AG09309 (cell line): ENCODE measurements around the gene DOK1.

Experiments used
- DNase-seq: peaks from one replicate; pipeline ENCODE4 v3.0.0-alpha.2; 2010; ENCODE audit warnings: low read depth
- H3K4me3 ChIP-seq: 2 replicates; pipeline ENCODE4 v1.5.1; 2011; ENCODE audit warnings: mild to moderate bottlenecking, low read depth, low read length, moderate library complexity; ENCODE audit not compliant: control insufficient read depth
- TF ChIP-seq, protein P1 (sequence below): IDR thresholded peaks from 2 replicates; pipeline ENCODE4 v1.5.1; 2011; ENCODE audit warnings: mild to moderate bottlenecking, low read depth, low read length, inconsistent platforms; ENCODE audit not compliant: insufficient read depth, control insufficient read depth; ENCODE audit errors: missing control alignments

DOK1 gene

DNA sequence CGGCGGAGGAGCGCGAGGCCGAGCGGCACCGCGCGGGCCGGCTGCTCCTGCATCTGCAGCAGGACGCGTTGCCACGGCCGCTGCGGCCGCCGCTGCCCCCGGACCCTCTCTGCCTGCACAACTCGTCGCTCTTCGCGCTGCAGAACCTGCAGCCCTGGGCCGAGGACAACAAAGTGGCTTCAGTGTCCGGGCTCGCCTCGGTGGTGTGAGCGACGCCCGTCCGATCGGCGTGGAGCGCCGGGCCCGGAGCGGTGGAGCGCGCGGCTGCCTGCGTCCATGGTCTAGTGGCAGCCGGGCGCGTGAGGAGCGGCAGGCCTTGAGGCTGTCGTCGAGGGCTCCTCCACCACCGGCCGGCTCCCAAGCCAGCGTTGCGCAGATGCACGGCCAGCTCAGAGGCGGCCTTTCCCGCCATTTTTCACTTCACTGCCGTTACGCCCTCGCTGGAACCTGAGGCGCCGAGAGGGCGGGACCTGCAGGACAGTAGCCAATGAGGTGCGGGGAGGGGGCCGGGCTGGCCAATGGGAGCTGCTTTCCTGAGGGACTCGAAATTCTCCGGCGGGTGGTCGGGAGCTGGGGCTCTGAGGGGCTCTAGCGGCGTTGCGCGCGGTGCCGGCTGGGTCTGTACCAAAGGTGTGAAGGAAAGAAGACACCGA is 38.4 kb upstream of the DOK1 start:
- no peak for DNase-seq
- TF ChIP-seq, protein P1, sequence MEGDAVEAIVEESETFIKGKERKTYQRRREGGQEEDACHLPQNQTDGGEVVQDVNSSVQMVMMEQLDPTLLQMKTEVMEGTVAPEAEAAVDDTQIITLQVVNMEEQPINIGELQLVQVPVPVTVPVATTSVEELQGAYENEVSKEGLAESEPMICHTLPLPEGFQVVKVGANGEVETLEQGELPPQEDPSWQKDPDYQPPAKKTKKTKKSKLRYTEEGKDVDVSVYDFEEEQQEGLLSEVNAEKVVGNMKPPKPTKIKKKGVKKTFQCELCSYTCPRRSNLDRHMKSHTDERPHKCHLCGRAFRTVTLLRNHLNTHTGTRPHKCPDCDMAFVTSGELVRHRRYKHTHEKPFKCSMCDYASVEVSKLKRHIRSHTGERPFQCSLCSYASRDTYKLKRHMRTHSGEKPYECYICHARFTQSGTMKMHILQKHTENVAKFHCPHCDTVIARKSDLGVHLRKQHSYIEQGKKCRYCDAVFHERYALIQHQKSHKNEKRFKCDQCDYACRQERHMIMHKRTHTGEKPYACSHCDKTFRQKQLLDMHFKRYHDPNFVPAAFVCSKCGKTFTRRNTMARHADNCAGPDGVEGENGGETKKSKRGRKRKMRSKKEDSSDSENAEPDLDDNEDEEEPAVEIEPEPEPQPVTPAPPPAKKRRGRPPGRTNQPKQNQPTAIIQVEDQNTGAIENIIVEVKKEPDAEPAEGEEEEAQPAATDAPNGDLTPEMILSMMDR: no peak
- no peak overlapping the region for H3K4me3 ChIP-seq

DNA sequence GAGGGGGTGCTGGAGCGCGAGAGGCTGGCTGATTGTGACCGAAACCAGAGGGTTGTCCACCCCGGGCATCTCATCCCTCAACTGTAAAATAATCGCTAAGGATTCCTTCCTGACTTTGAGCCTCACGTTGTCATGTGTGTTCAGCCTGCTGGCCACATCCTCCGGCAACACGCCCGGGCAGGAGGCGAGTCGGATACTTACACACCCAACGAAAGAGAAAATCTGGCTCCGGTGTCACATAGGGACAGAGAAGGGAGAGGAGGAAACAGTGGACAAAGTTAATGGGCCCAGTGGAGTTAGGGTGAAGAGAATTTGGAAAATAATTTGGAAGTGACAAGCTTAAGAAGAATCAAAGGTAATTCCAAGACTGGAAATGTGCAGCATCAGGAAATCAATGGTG is 37.9 kb upstream of the DOK1 start:
- no peak for DNase-seq
- H3K4me3 ChIP-seq: no peak overlapping the region
- TF ChIP-seq, protein P1: no peak

DNA sequence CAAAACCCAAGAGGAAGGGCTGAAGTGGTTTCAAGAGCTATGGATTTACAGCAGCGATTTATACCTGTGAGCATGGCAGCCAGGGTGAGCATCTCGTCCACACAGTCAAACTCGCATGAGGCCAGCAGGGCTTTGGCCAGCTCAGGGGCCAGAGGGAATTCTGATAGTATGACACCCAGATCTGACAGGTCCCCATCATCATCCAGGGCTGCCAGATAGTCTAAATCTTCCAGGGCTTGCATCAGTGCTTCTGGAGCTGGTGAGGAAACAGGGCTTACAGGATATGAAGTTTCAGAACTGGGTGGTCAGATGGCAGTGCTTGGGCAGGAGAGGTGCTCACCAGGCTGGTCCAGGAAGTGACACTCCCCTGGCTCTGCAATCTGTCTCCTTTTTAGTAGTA is 32.0 kb upstream of the DOK1 start:
- TF ChIP-seq, protein P1: no peak
- no peak for DNase-seq
- H3K4me3 ChIP-seq: no peak overlapping the region

DNA sequence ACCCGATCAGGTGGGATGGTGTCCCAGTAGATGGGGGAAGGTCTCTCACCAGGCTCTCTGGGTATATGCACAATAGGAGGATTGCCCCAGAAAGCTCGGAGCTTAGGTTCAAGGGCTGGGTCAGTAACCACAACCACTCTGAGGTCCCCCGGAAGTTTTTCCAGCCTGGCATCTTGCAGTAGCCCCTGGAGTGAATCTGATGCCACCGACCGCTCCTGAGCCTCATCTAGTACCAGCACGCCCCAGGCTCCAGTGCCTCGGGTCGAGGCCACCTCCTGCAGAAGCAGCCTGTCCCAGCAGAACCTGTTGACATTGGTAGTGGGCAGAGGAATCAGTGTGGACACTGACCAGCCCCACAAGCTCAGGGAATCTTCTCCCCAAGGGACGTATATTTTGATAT is 30.5 kb upstream of the DOK1 start:
- no peak overlapping the region for H3K4me3 ChIP-seq
- no peak for DNase-seq
- TF ChIP-seq, protein P1: no peak

DNA sequence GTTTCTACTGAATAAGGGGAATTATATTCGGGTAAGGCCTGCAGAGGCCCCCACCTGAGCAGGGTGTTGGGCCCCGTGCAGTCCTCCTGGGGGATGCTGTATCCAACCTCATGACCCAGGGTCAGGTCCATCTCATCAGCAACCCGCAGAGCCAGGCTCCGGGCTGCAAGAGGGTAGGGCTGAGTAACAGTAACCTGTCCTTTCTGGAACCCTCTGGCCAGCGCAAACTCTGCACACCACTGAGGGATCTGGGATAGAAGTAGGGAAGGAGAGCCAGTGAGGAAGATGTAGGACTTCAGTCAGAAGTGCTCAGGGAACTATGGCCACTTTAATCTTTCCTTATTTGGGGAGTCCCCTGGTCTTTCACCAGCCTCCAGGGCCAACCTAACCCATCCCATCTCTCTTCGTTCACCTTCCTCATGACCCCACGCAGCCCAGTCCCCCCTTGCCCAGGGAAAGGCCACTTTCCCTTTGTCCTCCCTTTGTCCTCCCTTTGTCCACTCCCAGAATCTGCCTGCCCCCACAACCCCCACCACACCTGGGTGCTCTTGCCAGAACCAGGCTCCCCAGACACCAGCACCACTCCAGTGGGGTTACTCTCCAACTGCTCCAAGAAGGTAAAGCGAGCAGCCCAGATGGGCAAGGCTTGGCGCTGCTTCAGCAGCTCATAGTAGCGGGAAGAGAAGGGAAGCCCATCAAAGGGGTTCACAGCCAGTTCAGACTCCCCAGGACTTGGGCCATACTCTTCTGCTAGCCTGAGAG is 29.4 kb upstream of the DOK1 start:
- H3K4me3 ChIP-seq: no peak overlapping the region
- TF ChIP-seq, protein P1: no peak
- DNase-seq: no peak

DNA sequence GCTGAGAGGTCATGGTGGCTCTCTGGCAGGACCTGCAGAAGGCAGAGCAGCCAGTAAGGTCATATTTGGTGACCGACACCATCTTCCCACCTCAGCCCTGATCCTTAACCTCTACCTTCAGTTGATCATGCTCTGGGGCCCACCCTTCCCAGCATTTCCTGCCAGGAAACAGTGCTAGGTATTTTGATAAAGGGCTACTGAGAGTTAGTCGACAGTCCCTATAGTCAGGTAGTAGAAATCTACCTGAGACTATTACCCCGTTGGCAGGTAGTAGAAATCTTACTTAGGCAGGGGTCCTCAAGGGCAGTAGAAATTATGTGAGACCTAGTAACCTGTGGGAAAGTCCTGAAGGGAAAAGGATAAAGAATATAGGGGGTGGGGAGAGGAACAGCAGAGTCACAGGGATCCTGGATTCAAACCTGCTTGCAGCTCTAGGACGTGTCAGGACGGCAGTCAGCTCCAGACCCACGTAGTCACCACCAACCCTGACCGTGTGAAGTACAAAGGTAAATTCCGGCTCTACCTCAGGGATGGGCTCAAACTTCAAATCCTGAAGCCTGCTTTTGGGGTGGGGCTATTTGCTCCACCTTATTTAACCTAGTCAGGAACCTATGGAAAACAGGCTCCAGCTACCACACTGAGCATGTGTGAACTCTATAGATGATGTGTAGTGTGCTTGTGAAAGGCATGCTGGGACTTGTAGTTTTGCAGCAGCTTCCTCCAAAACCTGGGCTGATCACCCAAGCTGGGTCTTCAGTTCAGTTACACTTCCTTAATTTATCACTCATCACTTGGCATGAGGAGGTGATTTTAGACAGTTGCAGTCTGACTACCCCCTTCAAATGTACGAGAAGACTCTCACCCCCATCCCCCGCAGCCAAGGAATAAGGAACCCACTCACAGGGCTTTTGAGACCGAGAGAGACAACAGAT is 28.5 kb upstream of the DOK1 start, which contains the start of gene DQX1:
TSS of gene DQX1 (minus strand) at position 515 of the 932 bp plus-strand sequence. CDS start at position 13, 502 bp downstream.
- TF ChIP-seq, protein P1: no peak
- no peak for DNase-seq
- no peak within 1 kb of the TSS for H3K4me3 ChIP-seq
